ENCODE measurements around the gene RFC1.

DNA sequence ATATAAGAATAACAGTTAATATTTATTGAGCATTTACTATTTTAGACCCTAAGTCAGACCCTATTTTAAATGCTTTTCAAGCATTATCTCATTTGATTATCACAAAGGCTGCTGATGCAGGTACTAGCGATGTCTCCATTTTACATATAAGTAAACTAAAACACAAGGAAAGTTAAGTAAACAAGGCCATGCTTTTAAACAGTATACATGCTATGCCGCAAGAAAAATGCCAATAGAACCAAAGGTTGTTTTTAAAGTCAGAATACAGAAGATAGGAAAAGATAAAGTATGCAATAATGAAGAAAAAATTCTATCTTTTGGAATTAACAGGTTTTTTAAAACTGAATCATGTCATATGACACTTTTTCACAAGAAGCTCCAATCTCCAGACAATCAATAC is 26.2 kb downstream of the RFC1 start:
- TF ChIP-seq CTCF (IDR thresholded peaks at IDR 0.05), result no peak
- TF ChIP-seq EZH2phosphoT487 (IDR thresholded peaks at IDR 0.05), result no peak
